ENCODE measurements around the gene RAB18. TPM values are rescaled to one million over a fixed set of nuclear protein-coding genes. Genes with fewer than 3 reads are reported as not detected.
"Not testable (repeated sequence)": the region's sequence is repeated elsewhere in the genome, so short reads cannot be mapped to it uniquely, and the experiment has no call there.

Gene RAB18
- total RNA-seq, 2 donors from 2014 or later: 46.5 to 53.6 TPM

- DNase-seq (ENCODE audit: low spot score in 2 of 2) (no peak), ATAC-seq (no peak)
- peaks cover 0 to 4% of the 10 kb centered on the region in 2 donors for H3K36me3 Mint-ChIP-seq
- H3K9me3 Mint-ChIP-seq: no peaks in the 10 kb centered on the region
- no peak overlapping the region for H3K27ac Mint-ChIP-seq
Measured at GRCh38 chr10:27568196-27569175, 64.4 kb downstream of the RAB18 start.

- DNase-seq (ENCODE audit: low spot score in 2 of 2) (no peak), ATAC-seq (no peak)
- no peak overlapping the region for H3K27ac Mint-ChIP-seq
- peaks cover 0 to 4% of the 10 kb centered on the region in 2 donors for H3K36me3 Mint-ChIP-seq
- no peaks in the 10 kb centered on the region for H3K9me3 Mint-ChIP-seq
Measured at GRCh38 chr10:27569946-27570345, 65.8 kb downstream of the RAB18 start.

GRCh38 chr10:27577038-27577437 is 72.9 kb downstream of the RAB18 start:
- not testable (repeated sequence) for H3K9me3 Mint-ChIP-seq; H3K36me3 Mint-ChIP-seq; ATAC-seq; H3K27ac Mint-ChIP-seq; DNase-seq (ENCODE audit: low spot score in 2 of 2)

- Mint-ChIP-seq H3K36me3 (no peaks in the 10 kb centered on the region), H3K27ac (no peak overlapping the region), H3K9me3 (no peaks in the 10 kb centered on the region)
- ATAC-seq: no peak
- no peak for DNase-seq (ENCODE audit: low spot score in 2 of 2)
Measured at GRCh38 chr10:27578316-27578715, 74.2 kb downstream of the RAB18 start.

- no peak for ATAC-seq
Measured at GRCh38 chr10:27581225-27581624, 77.1 kb downstream of the RAB18 start.

GRCh38 chr10:27584302-27584701 is 80.2 kb downstream of the RAB18 start:
- Mint-ChIP-seq H3K27ac (no peak overlapping the region), H3K36me3 (peaks cover 13 to 15% of the 10 kb centered on the region in 2 donors), H3K9me3 (peaks cover 8 to 11% of the 10 kb centered on the region in 2 donors)
- ATAC-seq (no peak), DNase-seq (ENCODE audit: low spot score in 2 of 2) (no peak)

More at GRCh38 chr10:27581225-27581624, 77.1 kb downstream of the RAB18 start:
- Mint-ChIP-seq H3K27ac (no peak overlapping the region), H3K9me3 (no peaks in the 10 kb centered on the region), H3K36me3 (no peaks in the 10 kb centered on the region)
- DNase-seq (ENCODE audit: low spot score in 2 of 2): no peak

Other genes starting within 250 kb of the RAB18 start
- gene MKX, start 241.5 kb downstream of the RAB18 start, total RNA-seq: not detected